A549 (cell line): ENCODE data around the gene PLXNC1.

Source experiments
- EP300 ChIP-seq, 2 experiments: fragments of >200 bp; sonication (Bioruptor Twin); formaldehyde crosslinking; IDR thresholded peaks; 2 replicates in 1 of 2; 3 replicates in 1 of 2; pipeline ENCODE4 v1.6.1; 2016 to 2017
- JUNB ChIP-seq: fragments of >200 bp; sonication (Bioruptor Twin); formaldehyde crosslinking; IDR thresholded peaks from 2 replicates; pipeline ENCODE4 v1.6.1; 2016
- PBX3 ChIP-seq: IDR thresholded peaks from 2 replicates; pipeline ENCODE4 v1.6.1; 2012
- POLR2A ChIP-seq: IDR thresholded peaks from 2 replicates; pipeline ENCODE4 v1.6.1; 2012; ENCODE audit warnings: mild to moderate bottlenecking, low read length
- RAD21 ChIP-seq, 2 experiments: fragments of >200 bp in 1 of 2; sonication (Bioruptor Twin) in 1 of 2; formaldehyde crosslinking in 1 of 2; IDR thresholded peaks in 1 of 2; conservative IDR thresholded peaks in 1 of 2; 2 replicates in 1 of 2; 3 replicates in 1 of 2; pipeline ENCODE4 v1.6.1; 2012 to 2018; ENCODE audit warnings: inconsistent platforms in 1 of 2
- SMC3 ChIP-seq: fragments of >200 bp; sonication (Bioruptor Twin); formaldehyde crosslinking; IDR thresholded peaks from 3 replicates; pipeline ENCODE4 v1.6.1; 2018; ENCODE audit warnings: inconsistent platforms
- TF ChIP-seq, protein P1 (sequence below): fragments of >200 bp; sonication (Bioruptor Twin); formaldehyde crosslinking; IDR thresholded peaks from 3 replicates; pipeline ENCODE4 v1.5.1; 2016

DNA sequence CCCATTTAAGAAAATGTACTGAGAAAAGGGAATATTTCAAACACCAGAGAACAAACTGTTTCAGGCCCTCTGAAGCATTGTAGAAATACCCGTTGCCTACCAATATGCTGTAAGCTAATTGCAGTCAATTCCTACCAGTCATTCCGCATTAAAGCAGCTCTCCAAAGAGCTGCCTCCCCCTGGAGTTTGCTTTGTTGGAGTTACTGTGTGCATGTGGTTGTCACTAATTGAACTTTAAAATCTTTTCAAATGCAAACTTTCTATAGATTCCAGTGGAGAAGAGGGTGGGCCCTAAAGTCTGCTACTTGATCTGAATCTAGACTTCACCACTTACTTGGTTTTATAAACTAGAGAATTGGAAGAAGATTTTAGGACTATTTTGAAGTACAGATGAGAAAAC, 112.7 kb downstream of the PLXNC1 start:
- TF ChIP-seq, protein P1, sequence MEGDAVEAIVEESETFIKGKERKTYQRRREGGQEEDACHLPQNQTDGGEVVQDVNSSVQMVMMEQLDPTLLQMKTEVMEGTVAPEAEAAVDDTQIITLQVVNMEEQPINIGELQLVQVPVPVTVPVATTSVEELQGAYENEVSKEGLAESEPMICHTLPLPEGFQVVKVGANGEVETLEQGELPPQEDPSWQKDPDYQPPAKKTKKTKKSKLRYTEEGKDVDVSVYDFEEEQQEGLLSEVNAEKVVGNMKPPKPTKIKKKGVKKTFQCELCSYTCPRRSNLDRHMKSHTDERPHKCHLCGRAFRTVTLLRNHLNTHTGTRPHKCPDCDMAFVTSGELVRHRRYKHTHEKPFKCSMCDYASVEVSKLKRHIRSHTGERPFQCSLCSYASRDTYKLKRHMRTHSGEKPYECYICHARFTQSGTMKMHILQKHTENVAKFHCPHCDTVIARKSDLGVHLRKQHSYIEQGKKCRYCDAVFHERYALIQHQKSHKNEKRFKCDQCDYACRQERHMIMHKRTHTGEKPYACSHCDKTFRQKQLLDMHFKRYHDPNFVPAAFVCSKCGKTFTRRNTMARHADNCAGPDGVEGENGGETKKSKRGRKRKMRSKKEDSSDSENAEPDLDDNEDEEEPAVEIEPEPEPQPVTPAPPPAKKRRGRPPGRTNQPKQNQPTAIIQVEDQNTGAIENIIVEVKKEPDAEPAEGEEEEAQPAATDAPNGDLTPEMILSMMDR, result no peak
- no peak for TF ChIP-seq SMC3
- TF ChIP-seq POLR2A, result no peak
- no peak for TF ChIP-seq RAD21 (conservative IDR thresholded peaks at IDR 0.05 in 1 of 2, IDR thresholded peaks at IDR 0.05 in 1 of 2)
- TF ChIP-seq JUNB, result no peak
- TF ChIP-seq EP300 (IDR thresholded peaks at IDR 0.05), result no peak
- no peak for TF ChIP-seq PBX3
